HepG2 (cell line): ENCODE results near the gene RPS23. TPM values are rescaled to one million over a fixed set of nuclear protein-coding genes. Genes with fewer than 3 reads are reported as not detected.
"Not testable (repeated sequence)": the region's sequence is repeated elsewhere in the genome, so short reads cannot be mapped to it uniquely, and the experiment has no call there.

Experiments used
- ATAC-seq: fragments of 200-7000 bp; cut with Tn5 transposase; 3 replicates; pipeline ENCODE4 v1.9.1; 2020; ENCODE audit warnings: mild to moderate bottlenecking, moderate library complexity
- BruUV-seq: library from RNA; stranded (reverse); fragments of 400-500 nt; replicated peaks from 2 replicates; lab custom pipeline; 2021; lab: Mats Ljungman, UMichigan
- CTCF ChIA-PET: fragments of 300-600 bp; formaldehyde crosslinking; extraction: SDS; loops from one replicate; lab custom pipeline; 2021; ENCODE audit warnings: low total read pairs, inconsistent platforms, low intra/inter-chr PET ratio; lab: Yijun Ruan, JAX
- POLR2A ChIA-PET: fragments of 350-600 bp; sonication (Branson Sonifier 250); formaldehyde crosslinking; loops from one replicate; lab custom pipeline; 2020; ENCODE audit warnings: antibody characterized with exemption, inconsistent platforms; lab: Yijun Ruan, JAX
- DNase-seq: peaks from one replicate; pipeline ENCODE4 v3.0.0-alpha.2; 2015; ENCODE audit warnings: low spot score
- FAIRE-seq: peaks from 3 replicates; lab custom pipeline; 2011; peaks lifted over from hg19 to GRCh38; lab: Jason Lieb, UNC
- H2AFZ ChIP-seq: one replicate; pipeline ENCODE4 v1.6.1; 2011; ENCODE audit warnings: low read length, inconsistent platforms
- H3K27ac ChIP-seq: fragments of 300-600 bp; 3 replicates; pipeline ENCODE4 v1.8.0; 2011; ENCODE audit warnings: mixed run types, mild to moderate bottlenecking, mixed read lengths, low read length, inconsistent platforms; ENCODE audit not compliant: insufficient read depth; ENCODE audit errors: extremely low read length
- H3K27me3 ChIP-seq, 2 experiments: fragments of 200-600 bp in 1 of 2; 2 replicates in 1 of 2; 3 replicates in 1 of 2; pipeline versions ENCODE4 v1.6.0 to v1.8.0; 2011; ENCODE audit warnings: low read length in 2 of 2, mild to moderate bottlenecking in 2 of 2, moderate library complexity in 2 of 2, inconsistent platforms in 1 of 2; ENCODE audit not compliant: insufficient read depth in 2 of 2, control insufficient read depth in 1 of 2
- H3K36me3 ChIP-seq, 2 experiments: fragments of 200-600 bp in 1 of 2; replicated peaks in 1 of 2; 2 replicates in 1 of 2; 3 replicates in 1 of 2; pipeline versions ENCODE4 v1.5.1 to v1.8.0; 2011; ENCODE audit warnings: low read length in 2 of 2, inconsistent platforms in 1 of 2; ENCODE audit not compliant: insufficient read depth in 2 of 2, control insufficient read depth in 1 of 2
- H3K4me1 ChIP-seq: 2 replicates; pipeline ENCODE4 v1.5.1; 2012; ENCODE audit warnings: low read length, inconsistent platforms; ENCODE audit not compliant: insufficient read depth
- H3K4me2 ChIP-seq: 2 replicates; pipeline ENCODE4 v1.6.0; 2011; ENCODE audit warnings: low read depth, low read length, inconsistent platforms
- H3K4me3 ChIP-seq, 3 experiments: fragments of 200-600 bp in 1 of 3; sonication (generic), shearing (Covaris generic) in 1 of 3; replicated peaks in 1 of 3; 2 replicates each; pipeline ENCODE4 v1.5.1; 2011 to 2016; ENCODE audit warnings: low read length in 3 of 3, inconsistent platforms in 2 of 3, low read depth in 2 of 3, mild to moderate bottlenecking in 2 of 3, control low read depth in 1 of 3, mixed read lengths in 1 of 3; ENCODE audit not compliant: insufficient read depth in 1 of 3
- H3K79me2 ChIP-seq: one replicate; pipeline ENCODE4 v1.6.1; 2011; ENCODE audit warnings: low read length, inconsistent platforms; ENCODE audit not compliant: insufficient read depth
- H3K9ac ChIP-seq: 2 replicates; pipeline ENCODE4 v1.6.0; 2011; ENCODE audit warnings: mild to moderate bottlenecking, low read depth, low read length, inconsistent platforms; ENCODE audit not compliant: insufficient read depth
- H3K9me3 ChIP-seq: 2 replicates; pipeline ENCODE4 v1.5.1; 2012; ENCODE audit warnings: mild to moderate bottlenecking, low read length
- H4K20me1 ChIP-seq: 2 replicates; pipeline ENCODE4 v1.6.0; 2011; ENCODE audit warnings: inconsistent platforms, mild to moderate bottlenecking, low read length, moderate library complexity; ENCODE audit not compliant: insufficient read depth
- RBFOX2 ChIP-seq: fragments of 200-400 bp; formaldehyde crosslinking; IDR thresholded peaks from 2 replicates; pipeline ENCODE4 v1.6.1; 2017; ENCODE audit warnings: low read depth, mild to moderate bottlenecking, low read length
- SNAPC2 ChIP-seq: sonication (generic); formaldehyde crosslinking; IDR thresholded peaks from 2 replicates; pipeline ENCODE4 v1.8.1; 2022; ENCODE audit warnings: mild to moderate bottlenecking, missing genetic modification reagents
- ZBTB33 ChIP-seq: sonication (generic); formaldehyde crosslinking; IDR thresholded peaks from 2 replicates; pipeline ENCODE4 v1.4.0; 2020; ENCODE audit warnings: missing genetic modification reagents
- WGBS: methylation state at CpG from one replicate; pipeline ENCODE4 v1.1.6; 2017; ENCODE audit warnings: low lambda C conversion rate; 5-methylcytosine and 5-hydroxymethylcytosine counted together
- in situ Hi-C: cut with HindIII; loops from 2 replicates; pipeline ENCODE4 v1.10.0; 2017; ENCODE audit warnings: low pct_unique_long_range_greater_than_20kb; ENCODE audit not compliant: extremely low pct_ligation_motif_present
- intact Hi-C: fragments of 100-400 bp; cut with micrococcal nuclease; formaldehyde crosslinking; loops from one replicate; pipeline ENCODE4 v1.10.0; 2022; ENCODE audit not compliant: unreplicated experiment
- polyA plus RNA-seq, 8 experiments: library from polyadenylated mRNA; depleted of rRNA in 3 of 8; stranded (reverse) in 7 of 8; unstranded in 1 of 8; fragments of >200 nt; fragmentation: Illumina TruSeq in 4 of 8; extraction: Trizol in 4 of 8; gene quantifications; 2 replicates each; pipeline versions ENCODE4 v1.2.1 to v1.2.3, GENCODE V29; 2011 to 2016; ENCODE audit warnings: low read depth in 4 of 8, missing spikeins in 1 of 8, mixed read lengths in 1 of 8; ENCODE audit not compliant: insufficient read depth in 1 of 8
- total RNA-seq, 5 experiments: library from RNA; depleted of rRNA; stranded (reverse); fragments of >200 nt; fragmentation: Illumina TruSeq; extraction: Trizol; gene quantifications; 2 replicates each; pipeline ENCODE4 v1.2.3, GENCODE V29; 2016; ENCODE audit warnings: low read depth in 1 of 5

Gene RPS23
- total and polyA plus RNA-seq, 2 of the 13 experiments (the other 11 are each of a cell fraction or from before 2014, with no cell fraction given), result 3,088 to 3,235 TPM

- peak; percentile 92 for TF ChIP-seq ZBTB33 (CRISPR knock-in tag)
- TF ChIP-seq SNAPC2 (CRISPR knock-in tag), result no peak
These were observed 3.6 kb downstream of the RPS23 start (continued) for GRCh38 chr5:82274343-82275211.

- H3K4me3 ChIP-seq, FAIRE-seq, H3K4me2 ChIP-seq, H3K9ac ChIP-seq, in situ Hi-C loops, H2AFZ ChIP-seq, CTCF ChIA-PET, intact Hi-C loops, DNase-seq, H3K27me3 ChIP-seq, H3K9me3 ChIP-seq, H3K27ac ChIP-seq, H4K20me1 ChIP-seq, BruUV-seq, POLR2A ChIA-PET: not testable (repeated sequence)
- Histone ChIP-seq H3K4me1 (peaks cover 22% of the 10 kb centered on the region), H3K79me2 (peaks cover 18% of the 10 kb centered on the region), H3K36me3 (peaks cover 11 to 23% of the 10 kb centered on the region in 2 experiments)
- WGBS, result 93% methylated on average over 4 of the region's 4 CpGs
- peak; percentile 19; the same call in 1 of the 3 replicates for ATAC-seq
- TF ChIP-seq RBFOX2, result 0 out of 2 replicates have a peak, but pooled peaks have one; percentile 13
These were observed 4.7 kb downstream of the RPS23 start for GRCh38 chr5:82273426-82273825.
